Mesenchymal stem cell (in vitro differentiated cells and primary cell): ENCODE results near the gene RPL6.
A peak's percentile ranks its signal among the peaks of the same experiment; 100 is the strongest.

ENCODE experiments used
- DNase-seq: peaks from one replicate; pipeline ENCODE4 v3.0.0-alpha.2; 2013
- H2AFZ ChIP-seq: one replicate; pipeline ENCODE4 v1.6.1; 2013; ENCODE audit warnings: low read depth, mild to moderate bottlenecking, control low read depth, inconsistent platforms, low read length, moderate library complexity
- H2AK5ac ChIP-seq: 2 replicates; pipeline ENCODE4 v1.6.1; 2013; ENCODE audit warnings: low read length, moderate library complexity, mild to moderate bottlenecking, inconsistent platforms; ENCODE audit not compliant: severe bottlenecking
- H2BK120ac ChIP-seq: one replicate; pipeline ENCODE4 v1.6.1; 2013; ENCODE audit warnings: low read depth, mild to moderate bottlenecking, inconsistent platforms, low read length, moderate library complexity
- H2BK12ac ChIP-seq, 2 experiments: one replicate each; pipeline ENCODE4 v1.6.1; 2013; ENCODE audit warnings: inconsistent platforms in 2 of 2, low read length in 2 of 2, mild to moderate bottlenecking in 2 of 2, moderate library complexity in 2 of 2, control low read depth in 1 of 2
- H2BK15ac ChIP-seq: one replicate; pipeline ENCODE4 v1.6.1; 2013; ENCODE audit warnings: mild to moderate bottlenecking, low read depth, inconsistent platforms; ENCODE audit not compliant: poor library complexity, severe bottlenecking
- H2BK5ac ChIP-seq: 2 replicates; pipeline ENCODE4 v1.6.1; 2013; ENCODE audit warnings: low read depth, mild to moderate bottlenecking, low read length, control low read depth, inconsistent platforms; ENCODE audit not compliant: poor library complexity, severe bottlenecking
- H3K14ac ChIP-seq, 2 experiments: one replicate each; pipeline ENCODE4 v1.6.1; 2013; ENCODE audit warnings: inconsistent platforms in 2 of 2, low read length in 2 of 2, control low read depth in 1 of 2, mild to moderate bottlenecking in 1 of 2, moderate library complexity in 1 of 2
- H3K18ac ChIP-seq, 2 experiments: one replicate each; pipeline ENCODE4 v1.6.1; 2013; ENCODE audit warnings: inconsistent platforms in 2 of 2, low read length in 2 of 2, control low read depth in 1 of 2, low read depth in 1 of 2, mild to moderate bottlenecking in 1 of 2
- H3K23ac ChIP-seq, 2 experiments: one replicate each; pipeline ENCODE4 v1.6.1; 2013; ENCODE audit warnings: inconsistent platforms in 2 of 2, low read length in 2 of 2, mild to moderate bottlenecking in 2 of 2, moderate library complexity in 2 of 2, control low read depth in 1 of 2
- H3K27ac ChIP-seq: 2 replicates; pipeline ENCODE4 v1.5.1; 2013; ENCODE audit warnings: mild to moderate bottlenecking, moderate library complexity, low read length, control low read depth, inconsistent platforms; ENCODE audit not compliant: poor library complexity, severe bottlenecking
- H3K27me3 ChIP-seq, 2 experiments: 2 replicates each; pipeline versions ENCODE4 v1.6.1 to v1.7.0; 2013; ENCODE audit warnings: low read length in 2 of 2, mild to moderate bottlenecking in 2 of 2, moderate library complexity in 2 of 2, control low read depth in 1 of 2, inconsistent platforms in 1 of 2; ENCODE audit not compliant: control insufficient read depth in 1 of 2, insufficient read depth in 1 of 2
- H3K36me3 ChIP-seq, 2 experiments: 2 replicates each; pipeline versions ENCODE4 v1.6.1 to v1.7.0; 2013; ENCODE audit warnings: low read length in 2 of 2, control low read depth in 1 of 2, inconsistent platforms in 1 of 2, low read depth in 1 of 2, mild to moderate bottlenecking in 1 of 2; ENCODE audit not compliant: insufficient read depth in 2 of 2, control insufficient read depth in 1 of 2
- H3K4ac ChIP-seq, 2 experiments: one replicate each; pipeline ENCODE4 v1.6.1; 2013; ENCODE audit warnings: inconsistent platforms in 2 of 2, low read length in 2 of 2, mild to moderate bottlenecking in 2 of 2, moderate library complexity in 2 of 2, control low read depth in 1 of 2, low read depth in 1 of 2
- H3K4me1 ChIP-seq: 2 replicates; pipeline ENCODE4 v1.6.1; 2013; ENCODE audit warnings: low read depth, low read length, control low read depth; ENCODE audit not compliant: control insufficient read depth, insufficient read depth
- H3K4me2 ChIP-seq: 2 replicates; pipeline ENCODE4 v1.6.1; 2013; ENCODE audit warnings: low read length, mild to moderate bottlenecking, inconsistent platforms; ENCODE audit not compliant: poor library complexity, severe bottlenecking
- H3K4me3 ChIP-seq, 2 experiments: 2 replicates each; pipeline versions ENCODE4 v1.5.1 to v1.7.0; 2013; ENCODE audit warnings: low read length in 2 of 2, mild to moderate bottlenecking in 2 of 2, control low read depth in 1 of 2, low read depth in 1 of 2; ENCODE audit not compliant: insufficient read depth in 1 of 2
- H3K79me1 ChIP-seq: replicated peaks from 2 replicates; pipeline ENCODE4 v1.6.1; 2013; ENCODE audit warnings: mild to moderate bottlenecking, control low read depth, low read length, inconsistent platforms; ENCODE audit not compliant: poor library complexity, severe bottlenecking
- H3K9ac ChIP-seq: 2 replicates; pipeline ENCODE4 v1.7.0; 2013; ENCODE audit warnings: mild to moderate bottlenecking, low read length, moderate library complexity
- H3K9me3 ChIP-seq: 2 replicates; pipeline ENCODE4 v1.7.0; 2013; ENCODE audit warnings: mild to moderate bottlenecking, low read length; ENCODE audit not compliant: control insufficient read depth
- H4K8ac ChIP-seq: one replicate; pipeline ENCODE4 v1.6.1; 2013; ENCODE audit warnings: inconsistent platforms, mild to moderate bottlenecking, low read length, moderate library complexity
- H4K91ac ChIP-seq: one replicate; pipeline ENCODE4 v1.6.1; 2013; ENCODE audit warnings: mild to moderate bottlenecking, low read length, inconsistent platforms
- WGBS: methylation state at CpG from one replicate; pipeline ENCODE4 v1.1.7; 2013; ENCODE audit warnings: mixed read lengths; 5-methylcytosine and 5-hydroxymethylcytosine counted together

Gene RPL6

DNA sequence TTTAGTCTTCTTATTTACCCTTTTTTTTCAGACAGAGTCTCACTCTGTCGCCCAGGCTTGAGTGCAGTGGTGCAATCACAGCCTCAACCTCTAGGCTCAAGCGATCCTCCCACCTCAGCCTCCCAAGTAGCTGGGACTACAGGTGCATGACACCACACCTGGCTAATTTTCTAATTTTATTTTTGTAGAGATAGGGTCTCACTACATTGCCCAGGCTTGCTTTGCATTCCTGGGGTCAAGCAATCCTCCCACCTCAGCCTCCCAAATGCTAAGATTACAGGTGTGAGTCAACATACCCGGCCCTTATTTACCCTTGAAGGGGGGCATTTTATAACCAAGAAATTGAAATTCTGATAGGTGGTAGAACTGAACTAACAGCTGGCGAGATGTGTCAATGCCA is 48.1 kb downstream of the RPL6 start:
- Histone ChIP-seq H4K91ac (no peak overlapping the region), H3K27ac (no peak overlapping the region), H2BK15ac (no peak overlapping the region), H3K18ac (no peak overlapping the region), H2AFZ (no peak overlapping the region), H4K8ac (no peak overlapping the region), H3K14ac (no peak overlapping the region), H2BK12ac (no peak overlapping the region), H2BK120ac (no peak overlapping the region), H2BK5ac (no peak overlapping the region), H3K27me3 (no peaks in the 10 kb centered on the region), H3K4me1 (peaks cover 2% of the 10 kb centered on the region), H3K79me1 (peaks cover 26% of the 10 kb centered on the region), H3K9me3 (no peaks in the 10 kb centered on the region), H3K4me3 (no peak overlapping the region), H3K36me3 (no peaks in the 10 kb centered on the region), H2AK5ac (no peak overlapping the region), H3K9ac (no peak overlapping the region), H3K4me2 (no peak overlapping the region), H3K23ac (no peak overlapping the region), H3K4ac (no peak overlapping the region)
- no peak for DNase-seq
- WGBS = 93% methylated on average over 3 of the region's 4 CpGs

GRCh38 chr12:112359290-112359689 is 50.1 kb downstream of the RPL6 start:
- no peak overlapping the region for H3K27ac ChIP-seq
- no peak overlapping the region for H3K23ac ChIP-seq
- H3K14ac ChIP-seq = no peak overlapping the region
- peaks cover 23% of the 10 kb centered on the region for H3K79me1 ChIP-seq
- no peaks in the 10 kb centered on the region for H3K9me3 ChIP-seq
- no peak overlapping the region for H2BK15ac ChIP-seq
- H3K18ac ChIP-seq = no peak overlapping the region
- H3K4ac ChIP-seq = no peak overlapping the region
- no peak overlapping the region for H2BK120ac ChIP-seq
- H3K4me2 ChIP-seq = no peak overlapping the region
- WGBS = 100% methylated on average over 3 of the region's 4 CpGs
- H2BK5ac ChIP-seq = no peak overlapping the region
- H3K27me3 ChIP-seq = no peaks in the 10 kb centered on the region
- no peak overlapping the region for H2BK12ac ChIP-seq
- H2AK5ac ChIP-seq = no peak overlapping the region
- no peak overlapping the region for H2AFZ ChIP-seq
- no peak overlapping the region for H3K4me3 ChIP-seq
- no peak for DNase-seq
- H3K9ac ChIP-seq = no peak overlapping the region
- no peaks in the 10 kb centered on the region for H3K36me3 ChIP-seq
- no peak overlapping the region for H4K8ac ChIP-seq
- H4K91ac ChIP-seq = no peak overlapping the region
- H3K4me1 ChIP-seq = peaks cover under 1% of the 10 kb centered on the region

GRCh38 chr12:112357214-112357613 is 52.2 kb downstream of the RPL6 start:
- Histone ChIP-seq H3K27ac (no peak overlapping the region), H3K79me1 (peaks cover 21% of the 10 kb centered on the region), H3K4ac (no peak overlapping the region), H3K9me3 (no peaks in the 10 kb centered on the region), H2AK5ac (no peak overlapping the region), H3K18ac (no peak overlapping the region), H3K4me2 (no peak overlapping the region), H4K8ac (no peak overlapping the region), H3K14ac (peak overlapping the region in 1 of 2 experiments; percentile 18), H3K23ac (no peak overlapping the region), H3K4me1 (no peaks in the 10 kb centered on the region), H4K91ac (no peak overlapping the region), H2AFZ (no peak overlapping the region), H3K9ac (no peak overlapping the region), H2BK12ac (no peak overlapping the region), H3K27me3 (no peaks in the 10 kb centered on the region), H2BK5ac (no peak overlapping the region), H3K4me3 (no peak overlapping the region), H3K36me3 (no peaks in the 10 kb centered on the region), H2BK120ac (no peak overlapping the region), H2BK15ac (no peak overlapping the region)
- DNase-seq = no peak
- WGBS = 57% methylated on average over 2 of the region's 2 CpGs
